ENCODE results near the gene DUSP9.

DUSP9 gene

GRCh38 chrX:153644356-153645125 lies 2.5 kb upstream of the DUSP9 start:
- Histone ChIP-seq H3K9me3 (ENCODE audit: insufficient read depth, low read length, severe bottlenecking) (no peaks in the 10 kb centered on the region), H3K36me3 (ENCODE audit: insufficient read depth, low read length) (no peaks in the 10 kb centered on the region), H3K27me3 (ENCODE audit: insufficient read depth, low read length, poor library complexity) (no peaks in the 10 kb centered on the region), H3K9ac (ENCODE audit: low read depth, low read length) (no peak overlapping the region), H3K4me2 (ENCODE audit: insufficient read depth, low read length) (no peak overlapping the region), H3K4me3 (ENCODE audit: low read depth in 1 of 2, low read length in 2 of 2) (no peak overlapping the region), H2AFZ (ENCODE audit: low read depth, low read length) (no peak overlapping the region), H3K79me2 (ENCODE audit: insufficient read depth, low read length) (no peaks in the 10 kb centered on the region), H3K27ac (ENCODE audit: low read length) (no peak overlapping the region), H4K20me1 (ENCODE audit: insufficient read depth, low read length) (no peaks in the 10 kb centered on the region), H3K4me1 (ENCODE audit: insufficient read depth, low read length) (peaks cover 6% of the 10 kb centered on the region)
- ATAC-seq (ENCODE audit: insufficient read depth, low read depth) (no peak), DNase-seq (no peak)
- no peak for TF ChIP-seq EZH2 (IDR thresholded peaks at IDR 0.05; ENCODE audit: borderline replicate concordance, low read depth, low read length, severe bottlenecking)
- TF ChIP-seq CTCF (IDR thresholded peaks at IDR 0.05; ENCODE audit: borderline replicate concordance, extremely low read depth, low read length, poor library complexity, severe bottlenecking): no peak

- ATAC-seq (ENCODE audit: insufficient read depth, low read depth) (no peak), DNase-seq (no peak)
- Histone ChIP-seq H3K9me3 (ENCODE audit: insufficient read depth, low read length, severe bottlenecking) (no peaks in the 10 kb centered on the region), H3K79me2 (ENCODE audit: insufficient read depth, low read length) (no peaks in the 10 kb centered on the region), H3K4me1 (ENCODE audit: insufficient read depth, low read length) (peaks cover 6% of the 10 kb centered on the region), H3K9ac (ENCODE audit: low read depth, low read length) (no peak overlapping the region), H3K36me3 (ENCODE audit: insufficient read depth, low read length) (no peaks in the 10 kb centered on the region), H4K20me1 (ENCODE audit: insufficient read depth, low read length) (no peaks in the 10 kb centered on the region), H3K27me3 (ENCODE audit: insufficient read depth, low read length, poor library complexity) (no peaks in the 10 kb centered on the region), H3K27ac (ENCODE audit: low read length) (no peak overlapping the region), H2AFZ (ENCODE audit: low read depth, low read length) (no peak overlapping the region), H3K4me2 (ENCODE audit: insufficient read depth, low read length) (no peak overlapping the region), H3K4me3 (ENCODE audit: low read depth in 1 of 2, low read length in 2 of 2) (no peak overlapping the region)
- no peak for TF ChIP-seq EZH2 (IDR thresholded peaks at IDR 0.05; ENCODE audit: borderline replicate concordance, low read depth, low read length, severe bottlenecking)
- TF ChIP-seq CTCF (IDR thresholded peaks at IDR 0.05; ENCODE audit: borderline replicate concordance, extremely low read depth, low read length, poor library complexity, severe bottlenecking): no peak
Measured at GRCh38 chrX:153645151-153645550, 1.9 kb upstream of the DUSP9 start.

GRCh38 chrX:153645921-153646488 lies 998 bp upstream of the DUSP9 start:
- Histone ChIP-seq H2AFZ (ENCODE audit: low read depth, low read length) (no peak overlapping the region), H3K27ac (ENCODE audit: low read length) (no peak overlapping the region), H3K4me2 (ENCODE audit: insufficient read depth, low read length) (no peak overlapping the region), H4K20me1 (ENCODE audit: insufficient read depth, low read length) (no peaks in the 10 kb centered on the region), H3K4me3 (ENCODE audit: low read depth in 1 of 2, low read length in 2 of 2) (no peak overlapping the region), H3K4me1 (ENCODE audit: insufficient read depth, low read length) (peaks cover 6% of the 10 kb centered on the region), H3K9me3 (ENCODE audit: insufficient read depth, low read length, severe bottlenecking) (no peaks in the 10 kb centered on the region), H3K79me2 (ENCODE audit: insufficient read depth, low read length) (no peaks in the 10 kb centered on the region), H3K27me3 (ENCODE audit: insufficient read depth, low read length, poor library complexity) (no peaks in the 10 kb centered on the region), H3K36me3 (ENCODE audit: insufficient read depth, low read length) (no peaks in the 10 kb centered on the region), H3K9ac (ENCODE audit: low read depth, low read length) (no peak overlapping the region)
- TF ChIP-seq CTCF (IDR thresholded peaks at IDR 0.05; ENCODE audit: borderline replicate concordance, extremely low read depth, low read length, poor library complexity, severe bottlenecking): no peak
- no peak for TF ChIP-seq EZH2 (IDR thresholded peaks at IDR 0.05; ENCODE audit: borderline replicate concordance, low read depth, low read length, severe bottlenecking)
- ATAC-seq (ENCODE audit: insufficient read depth, low read depth) (no peak), DNase-seq (no peak)

All from DND-41 (cell line).